Mesodermal cell (in vitro differentiated cells): ENCODE measurements around the gene IFI35.
"Not testable (repeated sequence)": the region's sequence is repeated elsewhere in the genome, so short reads cannot be mapped to it uniquely, and the experiment has no call there.

Experiments
- H3K27ac ChIP-seq: 2 replicates; pipeline ENCODE4 v1.7.0; 2013; ENCODE audit warnings: mild to moderate bottlenecking, low read depth, low read length, moderate library complexity; ENCODE audit not compliant: severe bottlenecking
- H3K36me3 ChIP-seq: 2 replicates; pipeline ENCODE4 v1.7.1; 2013; ENCODE audit warnings: mild to moderate bottlenecking, low read length, moderate library complexity; ENCODE audit not compliant: control insufficient read depth, insufficient read depth
- H3K4me1 ChIP-seq: one replicate; pipeline ENCODE4 v1.7.1; 2013; ENCODE audit warnings: mild to moderate bottlenecking, low read length; ENCODE audit not compliant: insufficient read depth, control insufficient read depth, poor library complexity, severe bottlenecking
- H3K4me3 ChIP-seq: 2 replicates; pipeline ENCODE4 v1.7.0; 2013; ENCODE audit warnings: low read length, control low read depth, mild to moderate bottlenecking; ENCODE audit not compliant: insufficient read depth, poor library complexity, severe bottlenecking; ENCODE audit errors: extremely low read depth
- H3K9me3 ChIP-seq: 2 replicates; pipeline ENCODE4 v1.7.1; 2013; ENCODE audit warnings: mild to moderate bottlenecking, low read length, moderate library complexity; ENCODE audit not compliant: control insufficient read depth
- WGBS, 2 experiments: methylation state at CpG; one replicate each; pipeline ENCODE4 v1.1.5; 2013; ENCODE audit warnings: missing lambda C conversion rate in 2 of 2; ENCODE audit not compliant: insufficient coverage in 2 of 2; 5-methylcytosine and 5-hydroxymethylcytosine counted together

Gene IFI35

DNA sequence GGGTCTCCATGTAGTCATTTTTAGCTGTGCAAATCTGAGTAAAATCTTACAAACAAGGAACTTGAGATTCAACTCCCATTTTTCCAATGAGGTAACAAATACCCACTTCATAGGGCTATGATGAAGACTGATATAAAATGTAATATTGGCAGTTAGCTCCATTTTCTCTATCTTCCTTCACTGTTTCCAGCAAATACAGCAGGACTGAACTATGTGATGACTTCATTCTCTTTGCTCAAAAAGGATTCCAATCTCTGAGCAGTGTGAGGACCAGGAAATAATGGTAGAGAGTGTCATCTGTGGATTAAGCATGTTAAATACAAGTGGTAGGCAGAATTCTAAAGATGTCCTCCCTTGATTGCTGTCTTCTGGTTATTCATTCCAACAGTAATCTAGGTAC, 36.7 kb downstream of the IFI35 start:
- no peak overlapping the region for H3K27ac ChIP-seq
- peaks cover 20% of the 10 kb centered on the region for H3K36me3 ChIP-seq
- H3K4me1 ChIP-seq, result no peaks in the 10 kb centered on the region
- H3K9me3 ChIP-seq, result no peaks in the 10 kb centered on the region
- no peak overlapping the region for H3K4me3 ChIP-seq

- Histone ChIP-seq H3K9me3 (no peaks in the 10 kb centered on the region), H3K36me3 (peaks cover 23% of the 10 kb centered on the region), H3K27ac (no peak overlapping the region), H3K4me3 (no peak overlapping the region), H3K4me1 (no peaks in the 10 kb centered on the region)
- WGBS, 2 experiments, result 95 to 96% methylated on average over 2 of the region's 4 CpGs
Observed at GRCh38 chr17:43044024-43044423, 37.4 kb downstream of the IFI35 start.

GRCh38 chr17:43051969-43052368, 45.4 kb downstream of the IFI35 start:
- H3K4me1 ChIP-seq, result no peaks in the 10 kb centered on the region
- H3K9me3 ChIP-seq, result no peaks in the 10 kb centered on the region
- H3K36me3 ChIP-seq, result peaks cover 66% of the 10 kb centered on the region
- no peak overlapping the region for H3K27ac ChIP-seq
- WGBS, 2 experiments, result 75 to 100% methylated on average over 1 of the region's 1 CpG
- H3K4me3 ChIP-seq, result no peak overlapping the region

DNA sequence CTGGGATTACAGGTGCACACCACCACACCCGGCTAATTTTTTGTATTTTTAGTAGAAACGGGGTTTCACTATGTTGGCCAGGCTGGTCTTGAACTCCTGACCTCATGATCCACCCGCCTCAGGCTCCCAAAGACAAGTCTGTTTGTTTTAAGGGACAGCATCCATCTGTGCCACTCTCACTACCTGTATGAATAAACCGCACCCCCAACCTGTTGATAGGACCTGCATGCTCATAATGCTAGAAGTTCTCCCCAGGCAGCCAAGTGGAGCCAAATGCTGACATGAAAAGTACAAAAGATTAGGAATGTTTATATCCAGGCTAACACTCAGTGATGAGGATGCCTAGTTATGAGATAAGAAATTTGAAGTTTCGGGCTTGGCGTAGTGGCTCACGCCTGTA, 46.4 kb downstream of the IFI35 start:
- not testable (repeated sequence) for H3K9me3 ChIP-seq, H3K27ac ChIP-seq, H3K4me1 ChIP-seq, H3K4me3 ChIP-seq
- 94 to 100% methylated on average over 4 to 5 of the region's 7 CpGs for WGBS, 2 experiments
- peaks cover 62% of the 10 kb centered on the region for H3K36me3 ChIP-seq

DNA sequence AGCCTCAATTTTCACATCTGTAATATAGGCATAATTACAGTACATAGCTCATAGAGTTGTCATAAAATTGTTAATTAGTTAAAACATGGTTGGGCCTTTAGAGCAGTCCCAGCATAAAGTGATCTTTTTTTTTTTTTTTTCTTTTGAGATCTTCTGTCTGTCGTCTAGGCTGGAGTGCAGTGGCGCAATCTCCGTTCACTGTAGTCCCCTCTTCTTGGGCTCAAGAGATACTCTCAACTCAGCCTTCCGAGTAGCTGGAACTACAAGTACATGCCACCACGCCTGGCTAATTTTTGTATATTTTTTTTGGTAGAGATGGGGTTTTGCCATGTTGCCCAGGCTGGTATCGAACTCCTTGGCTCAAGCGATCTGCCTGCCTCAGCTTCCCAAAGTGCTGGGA, 49.5 kb downstream of the IFI35 start:
- Histone ChIP-seq H3K27ac (no peak overlapping the region), H3K4me1 (no peaks in the 10 kb centered on the region), H3K4me3 (no peak overlapping the region), H3K9me3 (no peaks in the 10 kb centered on the region), H3K36me3 (peaks cover 58% of the 10 kb centered on the region)
- WGBS, 2 experiments, result 92 to 96% methylated on average over 2 to 6 of the region's 7 CpGs

- peaks cover 40% of the 10 kb centered on the region for H3K36me3 ChIP-seq
- WGBS, 2 experiments, result 95 to 96% methylated on average over 7 to 9 of the region's 10 CpGs
- no peaks in the 10 kb centered on the region for H3K4me1 ChIP-seq
- H3K4me3 ChIP-seq, result no peak overlapping the region
- H3K9me3 ChIP-seq, result no peaks in the 10 kb centered on the region
- no peak overlapping the region for H3K27ac ChIP-seq
Observed at GRCh38 chr17:43062984-43063638, 56.5 kb downstream of the IFI35 start.
